ENCODE results near the gene SNX25.

DNA sequence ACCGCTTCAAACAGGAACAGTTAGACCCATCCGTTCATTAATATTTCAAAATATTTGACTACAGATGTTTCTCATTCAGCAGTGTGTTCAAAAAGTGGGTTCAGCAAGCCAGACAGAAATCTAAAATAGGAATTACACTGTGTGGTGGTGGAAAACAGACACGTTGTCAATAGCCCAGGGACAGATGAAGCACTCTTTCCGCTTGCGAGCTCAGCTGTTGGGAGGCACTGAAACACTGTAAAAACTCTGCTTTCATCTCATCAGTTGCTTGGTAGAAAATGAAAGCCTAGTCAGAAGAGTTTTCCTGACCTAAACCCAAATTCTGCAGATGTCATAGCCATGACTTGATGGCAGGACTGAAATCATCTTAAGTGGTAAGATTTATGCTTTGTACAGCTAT, 147.8 kb downstream of the SNX25 start:
- TF ChIP-seq ZNF274 (IDR thresholded peaks at IDR 0.05; ENCODE audit: low read depth, low read length) (no peak), SUZ12 (IDR thresholded peaks at IDR 0.05; ENCODE audit: extremely low read depth, insufficient read depth, insufficient read length) (no peak), YY1 (IDR thresholded peaks at IDR 0.05; ENCODE audit: insufficient read depth, insufficient read length) (no peak)

All from NT2/D1 (cell line).